ENCODE results near the gene GLP2R.

DNA sequence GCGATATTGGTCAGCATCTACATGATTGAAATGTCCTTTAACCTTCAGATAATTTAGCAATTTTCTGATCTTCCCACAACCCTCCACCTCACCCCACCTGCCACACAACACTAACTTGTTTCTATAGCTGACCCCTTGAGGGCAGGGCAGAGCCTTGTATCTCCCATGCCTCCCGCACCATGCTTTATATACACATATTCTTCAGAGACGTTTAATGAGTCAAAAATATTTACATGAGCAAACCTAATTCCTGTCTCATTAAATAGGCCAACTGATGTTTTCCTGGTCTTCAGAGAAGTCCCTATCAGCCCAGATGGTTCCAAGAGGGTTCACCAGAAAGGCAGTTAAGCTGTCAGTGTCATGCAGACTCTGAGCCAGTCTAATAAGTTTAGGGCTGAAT, 27.7 kb upstream of the GLP2R start:
- TF ChIP-seq, protein P1, sequence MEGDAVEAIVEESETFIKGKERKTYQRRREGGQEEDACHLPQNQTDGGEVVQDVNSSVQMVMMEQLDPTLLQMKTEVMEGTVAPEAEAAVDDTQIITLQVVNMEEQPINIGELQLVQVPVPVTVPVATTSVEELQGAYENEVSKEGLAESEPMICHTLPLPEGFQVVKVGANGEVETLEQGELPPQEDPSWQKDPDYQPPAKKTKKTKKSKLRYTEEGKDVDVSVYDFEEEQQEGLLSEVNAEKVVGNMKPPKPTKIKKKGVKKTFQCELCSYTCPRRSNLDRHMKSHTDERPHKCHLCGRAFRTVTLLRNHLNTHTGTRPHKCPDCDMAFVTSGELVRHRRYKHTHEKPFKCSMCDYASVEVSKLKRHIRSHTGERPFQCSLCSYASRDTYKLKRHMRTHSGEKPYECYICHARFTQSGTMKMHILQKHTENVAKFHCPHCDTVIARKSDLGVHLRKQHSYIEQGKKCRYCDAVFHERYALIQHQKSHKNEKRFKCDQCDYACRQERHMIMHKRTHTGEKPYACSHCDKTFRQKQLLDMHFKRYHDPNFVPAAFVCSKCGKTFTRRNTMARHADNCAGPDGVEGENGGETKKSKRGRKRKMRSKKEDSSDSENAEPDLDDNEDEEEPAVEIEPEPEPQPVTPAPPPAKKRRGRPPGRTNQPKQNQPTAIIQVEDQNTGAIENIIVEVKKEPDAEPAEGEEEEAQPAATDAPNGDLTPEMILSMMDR (IDR thresholded peaks at IDR 0.05; ENCODE audit: insufficient read depth, low read length) = no peak
- no peak for TF ChIP-seq GABPA (IDR thresholded peaks at IDR 0.05; ENCODE audit: low read depth)
- TF ChIP-seq, protein P2, sequence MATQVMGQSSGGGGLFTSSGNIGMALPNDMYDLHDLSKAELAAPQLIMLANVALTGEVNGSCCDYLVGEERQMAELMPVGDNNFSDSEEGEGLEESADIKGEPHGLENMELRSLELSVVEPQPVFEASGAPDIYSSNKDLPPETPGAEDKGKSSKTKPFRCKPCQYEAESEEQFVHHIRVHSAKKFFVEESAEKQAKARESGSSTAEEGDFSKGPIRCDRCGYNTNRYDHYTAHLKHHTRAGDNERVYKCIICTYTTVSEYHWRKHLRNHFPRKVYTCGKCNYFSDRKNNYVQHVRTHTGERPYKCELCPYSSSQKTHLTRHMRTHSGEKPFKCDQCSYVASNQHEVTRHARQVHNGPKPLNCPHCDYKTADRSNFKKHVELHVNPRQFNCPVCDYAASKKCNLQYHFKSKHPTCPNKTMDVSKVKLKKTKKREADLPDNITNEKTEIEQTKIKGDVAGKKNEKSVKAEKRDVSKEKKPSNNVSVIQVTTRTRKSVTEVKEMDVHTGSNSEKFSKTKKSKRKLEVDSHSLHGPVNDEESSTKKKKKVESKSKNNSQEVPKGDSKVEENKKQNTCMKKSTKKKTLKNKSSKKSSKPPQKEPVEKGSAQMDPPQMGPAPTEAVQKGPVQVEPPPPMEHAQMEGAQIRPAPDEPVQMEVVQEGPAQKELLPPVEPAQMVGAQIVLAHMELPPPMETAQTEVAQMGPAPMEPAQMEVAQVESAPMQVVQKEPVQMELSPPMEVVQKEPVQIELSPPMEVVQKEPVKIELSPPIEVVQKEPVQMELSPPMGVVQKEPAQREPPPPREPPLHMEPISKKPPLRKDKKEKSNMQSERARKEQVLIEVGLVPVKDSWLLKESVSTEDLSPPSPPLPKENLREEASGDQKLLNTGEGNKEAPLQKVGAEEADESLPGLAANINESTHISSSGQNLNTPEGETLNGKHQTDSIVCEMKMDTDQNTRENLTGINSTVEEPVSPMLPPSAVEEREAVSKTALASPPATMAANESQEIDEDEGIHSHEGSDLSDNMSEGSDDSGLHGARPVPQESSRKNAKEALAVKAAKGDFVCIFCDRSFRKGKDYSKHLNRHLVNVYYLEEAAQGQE (IDR thresholded peaks at IDR 0.05; ENCODE audit: insufficient replicate concordance, low read depth) = no peak
- TF ChIP-seq POLR2AphosphoS5 (IDR thresholded peaks at IDR 0.05; ENCODE audit: low read depth) = no peak
